ENCODE data around the gene ANP32E. TPM values are rescaled to one million over a fixed set of nuclear protein-coding genes. Genes with fewer than 3 reads are reported as not detected.

Gene ANP32E
- total RNA-seq, 6 donors from 2014 or later = 7.7 to 38.8 (median 27.9) TPM

DNA sequence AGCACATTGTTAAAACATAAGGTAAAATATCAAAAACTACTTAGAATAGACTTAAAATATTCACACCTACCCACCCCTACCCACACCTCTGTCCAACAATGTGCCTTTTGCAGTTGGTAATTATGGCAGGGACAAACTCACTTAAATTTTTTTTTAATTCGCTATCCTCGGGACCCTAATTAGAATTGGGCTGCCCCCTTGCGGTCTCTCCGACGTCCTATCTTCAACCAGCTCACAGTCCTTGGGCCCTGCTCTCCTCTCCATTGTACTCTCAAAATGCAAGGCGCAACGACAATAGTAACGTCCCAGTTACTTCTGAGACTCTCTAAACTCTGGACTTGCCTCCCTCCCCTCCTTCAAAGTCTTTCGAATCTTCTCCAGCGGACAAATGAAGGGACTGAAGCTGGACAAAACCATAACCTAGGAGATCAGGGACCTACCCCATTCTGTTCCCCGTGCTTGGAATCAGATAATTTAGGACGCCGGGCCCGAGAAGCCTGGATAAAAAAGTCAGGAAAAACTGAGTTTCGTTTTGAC lies 45.4 kb upstream of the ANP32E start:
- 6% methylated on average over 15 of the region's 15 CpGs for WGBS, 2 donors
- TF ChIP-seq, protein P1, sequence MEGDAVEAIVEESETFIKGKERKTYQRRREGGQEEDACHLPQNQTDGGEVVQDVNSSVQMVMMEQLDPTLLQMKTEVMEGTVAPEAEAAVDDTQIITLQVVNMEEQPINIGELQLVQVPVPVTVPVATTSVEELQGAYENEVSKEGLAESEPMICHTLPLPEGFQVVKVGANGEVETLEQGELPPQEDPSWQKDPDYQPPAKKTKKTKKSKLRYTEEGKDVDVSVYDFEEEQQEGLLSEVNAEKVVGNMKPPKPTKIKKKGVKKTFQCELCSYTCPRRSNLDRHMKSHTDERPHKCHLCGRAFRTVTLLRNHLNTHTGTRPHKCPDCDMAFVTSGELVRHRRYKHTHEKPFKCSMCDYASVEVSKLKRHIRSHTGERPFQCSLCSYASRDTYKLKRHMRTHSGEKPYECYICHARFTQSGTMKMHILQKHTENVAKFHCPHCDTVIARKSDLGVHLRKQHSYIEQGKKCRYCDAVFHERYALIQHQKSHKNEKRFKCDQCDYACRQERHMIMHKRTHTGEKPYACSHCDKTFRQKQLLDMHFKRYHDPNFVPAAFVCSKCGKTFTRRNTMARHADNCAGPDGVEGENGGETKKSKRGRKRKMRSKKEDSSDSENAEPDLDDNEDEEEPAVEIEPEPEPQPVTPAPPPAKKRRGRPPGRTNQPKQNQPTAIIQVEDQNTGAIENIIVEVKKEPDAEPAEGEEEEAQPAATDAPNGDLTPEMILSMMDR (IDR thresholded peaks at IDR 0.05) = peak; percentile 35 to 74 (median 65)
- TF ChIP-seq EP300 (IDR thresholded peaks at IDR 0.05) (no peak), POLR2AphosphoS5 (IDR thresholded peaks at IDR 0.05) (no peak), POLR2A (IDR thresholded peaks at IDR 0.05) (no peak)
- Histone ChIP-seq H3K4me1 (peaks cover 9 to 32% (median 27%) of the 10 kb centered on the region in 4 donors), H3K4me3 (peak overlapping the region in 3 of 4 donors; percentile 39 to 62 (median 54)), H3K36me3 (peaks cover 0 to under 1% (median 0%) of the 10 kb centered on the region in 4 donors), H3K27ac (peak overlapping the region; percentile 74 to 88 (median 84)), H3K27me3 (no peaks in the 10 kb centered on the region), H3K9me3 (no peaks in the 10 kb centered on the region)
- DNase-seq (peak in 1 of 2 donors; percentile 76), ATAC-seq (ENCODE audit: low FRiP score in 2 of 2) (peak; percentile 85 to 86)

- Histone ChIP-seq H3K27ac (peak overlapping the region in 2 of 4 donors; percentile 81 to 86), H3K27me3 (no peaks in the 10 kb centered on the region), H3K4me1 (peaks cover 9 to 32% (median 27%) of the 10 kb centered on the region in 4 donors), H3K4me3 (no peak overlapping the region), H3K9me3 (no peaks in the 10 kb centered on the region), H3K36me3 (no peaks in the 10 kb centered on the region)
- ATAC-seq (ENCODE audit: low FRiP score in 2 of 2) (no peak), DNase-seq (no peak)
- TF ChIP-seq, protein P1 (IDR thresholded peaks at IDR 0.05) = no peak
- TF ChIP-seq POLR2AphosphoS5 (IDR thresholded peaks at IDR 0.05) = no peak
- no peak for TF ChIP-seq POLR2A (IDR thresholded peaks at IDR 0.05)
- no peak for TF ChIP-seq EP300 (IDR thresholded peaks at IDR 0.05)
- WGBS, 2 donors = 72 to 81% methylated on average over 6 of the region's 6 CpGs
These were observed 44.3 kb upstream of the ANP32E start for GRCh38 chr1:150280138-150280707.

GRCh38 chr1:150273311-150273710 lies 37.4 kb upstream of the ANP32E start:
- no peak for ATAC-seq (ENCODE audit: low FRiP score in 2 of 2)
- H3K36me3 ChIP-seq = no peaks in the 10 kb centered on the region
- peaks cover 0 to 24% (median 10%) of the 10 kb centered on the region in 4 donors for H3K4me1 ChIP-seq
- H3K27me3 ChIP-seq = no peaks in the 10 kb centered on the region
- H3K9me3 ChIP-seq = no peaks in the 10 kb centered on the region
- DNase-seq = no peak
- peak overlapping the region in 1 of 4 donors; percentile 7 for H3K4me3 ChIP-seq
- 63 to 88% methylated on average over 1 of the region's 1 CpG for WGBS, 2 donors
- H3K27ac ChIP-seq = peak overlapping the region in 3 of 4 donors; percentile 25 to 68 (median 63)
- TF ChIP-seq POLR2A (IDR thresholded peaks at IDR 0.05) (no peak), POLR2AphosphoS5 (IDR thresholded peaks at IDR 0.05) (no peak), EP300 (IDR thresholded peaks at IDR 0.05) (no peak)
- TF ChIP-seq, protein P1 (IDR thresholded peaks at IDR 0.05) = no peak

DNA sequence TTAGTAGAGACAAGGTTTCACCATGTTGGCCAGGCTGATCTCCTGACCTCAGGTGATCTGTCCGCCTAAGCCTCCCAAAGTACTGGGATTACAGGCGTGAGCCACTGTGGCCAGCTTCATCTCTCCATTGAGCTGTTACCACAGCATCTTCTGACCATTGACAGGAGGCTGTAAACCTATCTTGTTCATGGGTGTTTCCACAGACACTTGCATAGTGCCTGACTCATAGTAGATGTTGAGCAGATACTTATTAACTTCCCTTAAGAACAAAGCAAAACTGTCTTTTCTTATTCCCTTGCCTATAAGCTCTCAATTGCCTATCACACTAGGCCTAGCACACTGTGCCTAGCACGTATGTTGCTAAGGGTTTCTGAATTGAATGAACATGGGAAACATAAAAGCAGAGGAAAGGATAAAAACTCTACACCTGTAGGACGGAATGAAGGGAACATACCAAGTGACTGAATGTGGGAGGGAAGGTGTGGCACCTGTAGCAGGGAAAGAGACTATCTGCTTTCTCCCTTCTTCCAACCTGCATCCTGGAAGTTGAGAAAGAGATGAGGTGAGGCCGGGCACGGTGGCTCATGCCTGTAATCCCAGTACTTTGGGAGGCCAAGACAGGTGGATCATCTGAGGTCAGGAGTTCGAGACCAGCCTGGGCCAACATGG lies 35.5 kb upstream of the ANP32E start:
- Histone ChIP-seq H3K4me3 (no peak overlapping the region), H3K36me3 (peaks cover 0 to 12% (median 7%) of the 10 kb centered on the region in 4 donors), H3K27me3 (no peaks in the 10 kb centered on the region), H3K27ac (peak overlapping the region in 3 of 4 donors; percentile 16 to 68 (median 63)), H3K4me1 (peaks cover 11 to 38% (median 26%) of the 10 kb centered on the region in 4 donors), H3K9me3 (no peaks in the 10 kb centered on the region)
- DNase-seq = no peak
- ATAC-seq (ENCODE audit: low FRiP score in 2 of 2) = no peak
- TF ChIP-seq EP300 (IDR thresholded peaks at IDR 0.05) = no peak
- TF ChIP-seq, protein P1 (IDR thresholded peaks at IDR 0.05) = no peak
- no peak for TF ChIP-seq POLR2AphosphoS5 (IDR thresholded peaks at IDR 0.05)
- no peak for TF ChIP-seq POLR2A (IDR thresholded peaks at IDR 0.05)
- WGBS, 2 donors = 94 to 95% methylated on average over 7 of the region's 7 CpGs
